Natural killer cell (primary cell): Measurements from ENCODE around the gene TEX2. TPM values are rescaled to one million over a fixed set of nuclear protein-coding genes. Genes with fewer than 3 reads are reported as not detected.

Experiments
- ATAC-seq, 3 donors: fragments of 150-1000 bp in 2 of 3; fragments of 200-7000 bp in 1 of 3; cut with Tn5 transposase; 1 replicate in 1 of 3; 2 replicates in 2 of 3; pipeline ENCODE4 v1.10.0; 2021; ENCODE audit warnings: mild to moderate bottlenecking in 2 of 3, moderate library complexity in 2 of 3
- DNase-seq, 2 donors: peaks; one replicate each; pipeline versions ENCODE4 v3.0.0 to v3.0.0-alpha.2; 2013 to 2021; ENCODE audit warnings: mixed read lengths in 1 of 2
- H3K27ac ChIP-seq: one replicate; pipeline ENCODE4 v1.5.1; 2013; ENCODE audit warnings: mild to moderate bottlenecking, low read length
- H3K27me3 ChIP-seq: one replicate; pipeline ENCODE4 v1.6.1; 2013; ENCODE audit warnings: low read length; ENCODE audit not compliant: control insufficient read depth, insufficient read depth
- H3K36me3 ChIP-seq: one replicate; pipeline ENCODE4 v1.6.1; 2013; ENCODE audit warnings: low read length; ENCODE audit not compliant: control insufficient read depth, insufficient read depth
- H3K4me1 ChIP-seq: one replicate; pipeline ENCODE4 v1.6.1; 2013; ENCODE audit warnings: low read length; ENCODE audit not compliant: control insufficient read depth, insufficient read depth
- H3K4me3 ChIP-seq: one replicate; pipeline ENCODE4 v1.5.1; 2013; ENCODE audit warnings: low read length
- H3K9me3 ChIP-seq: one replicate; pipeline ENCODE4 v1.6.1; 2013; ENCODE audit warnings: low read length; ENCODE audit not compliant: control insufficient read depth, insufficient read depth
- H3K27ac Mint-ChIP-seq, 2 donors: one replicate each; pipeline ENCODE4 v1.8.0; 2022; ENCODE audit warnings: mild to moderate bottlenecking in 2 of 2, mixed read lengths in 2 of 2, moderate library complexity in 1 of 2
- H3K27me3 Mint-ChIP-seq, 2 donors: one replicate each; pipeline ENCODE4 v1.8.0; 2022; ENCODE audit warnings: low read depth in 2 of 2, mixed read lengths in 2 of 2
- H3K36me3 Mint-ChIP-seq: one replicate; pipeline ENCODE4 v1.8.0; 2022; ENCODE audit warnings: mixed read lengths
- H3K4me1 Mint-ChIP-seq, 2 donors: one replicate each; pipeline ENCODE4 v1.8.0; 2022; ENCODE audit warnings: mixed read lengths in 2 of 2
- H3K4me3 Mint-ChIP-seq: one replicate; pipeline ENCODE4 v1.8.0; 2022; ENCODE audit warnings: mild to moderate bottlenecking, moderate library complexity, mixed read lengths
- H3K9me3 Mint-ChIP-seq, 2 donors: one replicate each; pipeline ENCODE4 v1.8.0; 2022; ENCODE audit warnings: mixed read lengths in 2 of 2
- WGBS: methylation state at CpG from one replicate; pipeline ENCODE4 v1.1.7; 2013; ENCODE audit warnings: missing lambda C conversion rate; ENCODE audit not compliant: insufficient coverage; 5-methylcytosine and 5-hydroxymethylcytosine counted together
- intact Hi-C: fragments of 100-400 bp; cut with micrococcal nuclease; formaldehyde crosslinking; loops from one replicate; pipeline ENCODE4 v1.14.2; 2022
- total RNA-seq, 4 donors: library from RNA; stranded (reverse); fragments of 120-200 nt in 1 of 4; gene quantifications; one replicate each; pipeline versions ENCODE4 v1.2.3 to v1.2.4, GENCODE V29; 2013 to 2022
- TF ChIP-seq, protein P1 (sequence below): fragments of 200-600 bp; IDR thresholded peaks from one replicate; pipeline ENCODE4 v1.8.0; 2022; ENCODE audit warnings: antibody characterized with exemption

Gene TEX2
- total RNA-seq, 3 donors from 2014 or later (not counting 1 experiment from before 2014, with no cell fraction given) = 8.3 to 16.3 (median 11.3) TPM

DNA sequence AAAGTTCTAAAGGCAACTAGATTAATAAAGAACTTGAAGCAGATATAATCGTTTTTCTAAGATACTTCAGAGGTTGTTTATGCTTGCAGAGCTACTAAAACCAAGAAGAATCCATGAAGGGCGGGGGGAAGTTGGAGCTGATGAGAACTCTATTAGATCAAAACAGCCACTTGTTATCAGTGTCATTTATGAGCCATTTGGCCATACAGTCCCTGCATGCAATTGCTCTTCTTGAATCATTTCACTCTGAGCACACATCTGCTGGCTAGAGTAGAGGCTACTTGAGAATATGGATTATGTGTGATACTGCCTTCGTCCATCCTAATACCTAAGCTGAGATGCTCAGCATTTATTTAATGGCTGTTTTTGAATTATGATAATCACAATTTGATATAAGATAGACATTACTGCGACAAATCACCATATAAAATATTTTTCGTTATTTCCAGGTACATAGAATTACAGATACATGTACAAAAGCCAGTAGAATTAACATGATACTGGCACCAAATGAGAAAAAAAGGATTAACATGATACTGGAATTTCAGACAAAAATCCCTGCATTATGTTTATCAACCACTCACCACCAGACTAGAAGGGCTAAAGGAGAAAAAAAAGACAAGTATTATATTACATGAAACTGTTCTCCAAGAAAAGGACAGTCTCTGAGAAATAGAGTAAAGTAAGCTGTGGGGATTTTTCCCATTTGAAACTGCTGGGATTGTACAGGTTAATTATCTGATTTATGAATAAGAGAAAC, 64.5 kb downstream of the TEX2 start:
- Histone ChIP-seq H3K9me3 (no peaks in the 10 kb centered on the region), H3K4me1 (no peaks in the 10 kb centered on the region), H3K36me3 (no peaks in the 10 kb centered on the region), H3K27ac (no peak overlapping the region), H3K27me3 (no peaks in the 10 kb centered on the region), H3K4me3 (no peak overlapping the region)
- TF ChIP-seq, protein P1, sequence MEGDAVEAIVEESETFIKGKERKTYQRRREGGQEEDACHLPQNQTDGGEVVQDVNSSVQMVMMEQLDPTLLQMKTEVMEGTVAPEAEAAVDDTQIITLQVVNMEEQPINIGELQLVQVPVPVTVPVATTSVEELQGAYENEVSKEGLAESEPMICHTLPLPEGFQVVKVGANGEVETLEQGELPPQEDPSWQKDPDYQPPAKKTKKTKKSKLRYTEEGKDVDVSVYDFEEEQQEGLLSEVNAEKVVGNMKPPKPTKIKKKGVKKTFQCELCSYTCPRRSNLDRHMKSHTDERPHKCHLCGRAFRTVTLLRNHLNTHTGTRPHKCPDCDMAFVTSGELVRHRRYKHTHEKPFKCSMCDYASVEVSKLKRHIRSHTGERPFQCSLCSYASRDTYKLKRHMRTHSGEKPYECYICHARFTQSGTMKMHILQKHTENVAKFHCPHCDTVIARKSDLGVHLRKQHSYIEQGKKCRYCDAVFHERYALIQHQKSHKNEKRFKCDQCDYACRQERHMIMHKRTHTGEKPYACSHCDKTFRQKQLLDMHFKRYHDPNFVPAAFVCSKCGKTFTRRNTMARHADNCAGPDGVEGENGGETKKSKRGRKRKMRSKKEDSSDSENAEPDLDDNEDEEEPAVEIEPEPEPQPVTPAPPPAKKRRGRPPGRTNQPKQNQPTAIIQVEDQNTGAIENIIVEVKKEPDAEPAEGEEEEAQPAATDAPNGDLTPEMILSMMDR = no peak
- Mint-ChIP-seq H3K4me1 (peaks cover 0 to 8% of the 10 kb centered on the region in 2 donors), H3K27ac (no peak overlapping the region), H3K27me3 (no peaks in the 10 kb centered on the region), H3K36me3 (peaks cover 2% of the 10 kb centered on the region), H3K4me3 (no peak overlapping the region), H3K9me3 (peaks cover 0 to 3% of the 10 kb centered on the region in 2 donors)
- DNase-seq (no peak), ATAC-seq (no peak)
- intact Hi-C loops = no loop called here
- 98% methylated on average over 4 of the region's 5 CpGs for WGBS

DNA sequence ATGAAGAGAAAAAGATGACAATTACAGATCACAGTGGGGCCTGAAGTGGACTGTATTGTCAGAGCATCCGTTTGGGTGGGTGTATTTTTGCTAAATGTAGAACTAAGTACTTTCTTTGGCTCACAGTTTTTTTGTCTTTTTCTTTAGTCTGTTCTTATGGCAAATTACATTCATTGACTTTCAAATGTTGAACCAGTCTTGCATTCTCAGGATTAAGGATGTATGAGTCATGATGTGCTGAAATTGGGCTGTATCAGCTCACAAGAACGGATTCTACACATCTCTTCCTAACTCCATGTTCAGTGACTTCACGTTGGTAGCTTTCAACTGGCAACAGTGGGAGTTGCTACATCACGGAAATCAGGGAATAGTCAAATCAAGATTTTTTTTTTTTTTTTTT, 66.5 kb downstream of the TEX2 start:
- Mint-ChIP-seq H3K4me1 (no peaks in the 10 kb centered on the region), H3K27me3 (no peaks in the 10 kb centered on the region), H3K9me3 (peaks cover 0 to 3% of the 10 kb centered on the region in 2 donors), H3K36me3 (peaks cover 5% of the 10 kb centered on the region), H3K4me3 (no peak overlapping the region), H3K27ac (no peak overlapping the region)
- no peaks in the 10 kb centered on the region for H3K4me1 ChIP-seq
- peaks cover 9% of the 10 kb centered on the region for H3K36me3 ChIP-seq
- H3K9me3 ChIP-seq = no peaks in the 10 kb centered on the region
- no peaks in the 10 kb centered on the region for H3K27me3 ChIP-seq
- no peak overlapping the region for H3K4me3 ChIP-seq
- WGBS = 95% methylated on average over 4 of the region's 4 CpGs
- DNase-seq (no peak), ATAC-seq (no peak)
- H3K27ac ChIP-seq = no peak overlapping the region
- TF ChIP-seq, protein P1 = no peak
- intact Hi-C loops = no loop called here

DNA sequence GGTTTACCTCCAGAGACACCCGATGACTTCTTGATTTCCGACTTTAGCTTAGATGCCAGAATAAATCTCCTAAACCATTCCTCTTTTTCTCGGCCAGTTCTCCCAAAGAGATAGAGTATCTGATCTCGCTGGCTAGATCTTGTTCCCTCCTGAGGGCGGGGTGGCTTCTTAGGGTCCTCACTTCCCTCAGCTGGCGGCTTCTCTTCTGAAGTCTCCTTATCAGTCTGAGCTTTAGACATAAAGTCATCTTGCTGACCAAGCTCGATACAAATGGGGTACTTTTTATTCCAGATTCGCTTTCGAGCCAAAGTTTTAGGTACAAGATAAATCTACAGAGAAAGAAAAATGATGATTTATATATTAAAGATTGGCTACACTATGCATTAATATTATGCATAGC, 69.5 kb downstream of the TEX2 start:
- ATAC-seq = no peak
- H3K4me3 Mint-ChIP-seq = no peak overlapping the region
- no peaks in the 10 kb centered on the region for H3K4me1 Mint-ChIP-seq
- H3K9me3 Mint-ChIP-seq = peaks cover 0 to 3% of the 10 kb centered on the region in 2 donors
- no peaks in the 10 kb centered on the region for H3K9me3 ChIP-seq
- peaks cover 5% of the 10 kb centered on the region for H3K36me3 Mint-ChIP-seq
- H3K27me3 Mint-ChIP-seq = no peaks in the 10 kb centered on the region
- no peak overlapping the region for H3K4me3 ChIP-seq
- intact Hi-C loops = no loop called here
- no peak overlapping the region for H3K27ac Mint-ChIP-seq
- no peak overlapping the region for H3K27ac ChIP-seq
- no peaks in the 10 kb centered on the region for H3K4me1 ChIP-seq
- peaks cover 9% of the 10 kb centered on the region for H3K36me3 ChIP-seq
- no peaks in the 10 kb centered on the region for H3K27me3 ChIP-seq
- TF ChIP-seq, protein P1 = no peak
- DNase-seq = no peak
- 96% methylated on average over 7 of the region's 9 CpGs for WGBS

DNA sequence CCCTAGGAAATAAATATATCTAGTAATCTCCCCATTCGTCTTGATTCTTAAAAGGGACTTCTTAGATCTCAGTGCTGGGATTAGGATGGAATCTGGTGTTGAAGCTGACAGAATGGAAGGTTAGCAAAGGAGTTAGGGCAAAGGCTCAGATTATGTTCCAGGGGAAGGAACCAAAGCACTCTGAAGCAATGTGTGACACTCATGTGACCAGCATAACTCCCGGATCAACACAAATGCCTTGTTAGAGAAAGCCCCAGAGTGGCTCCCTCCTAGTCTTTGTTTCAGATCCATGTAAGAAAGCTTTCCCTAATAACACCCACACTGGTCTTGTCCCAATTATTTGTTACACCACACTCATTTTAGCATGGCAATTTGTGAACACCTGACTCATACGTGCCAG, 70.5 kb downstream of the TEX2 start:
- no peaks in the 10 kb centered on the region for H3K27me3 Mint-ChIP-seq
- peaks cover 0 to 3% of the 10 kb centered on the region in 2 donors for H3K9me3 Mint-ChIP-seq
- peaks cover 5% of the 10 kb centered on the region for H3K36me3 Mint-ChIP-seq
- H3K27ac Mint-ChIP-seq = no peak overlapping the region
- no peak overlapping the region for H3K4me3 Mint-ChIP-seq
- no peak for DNase-seq
- TF ChIP-seq, protein P1 = no peak
- no peaks in the 10 kb centered on the region for H3K4me1 Mint-ChIP-seq
- H3K4me3 ChIP-seq = no peak overlapping the region
- ATAC-seq = no peak
- H3K36me3 ChIP-seq = peaks cover 11% of the 10 kb centered on the region
- H3K27ac ChIP-seq = no peak overlapping the region
- H3K4me1 ChIP-seq = no peaks in the 10 kb centered on the region
- WGBS = 74% methylated on average over 3 of the region's 3 CpGs
- H3K9me3 ChIP-seq = no peaks in the 10 kb centered on the region
- intact Hi-C loops = no loop called here
- H3K27me3 ChIP-seq = no peaks in the 10 kb centered on the region
